ENCODE results near the gene CDNF.
"Not testable (repeated sequence)": the region's sequence is repeated elsewhere in the genome, so short reads cannot be mapped to it uniquely, and the experiment has no call there.

CDNF gene

GRCh38 chr10:14838582-14839304 lies 906 bp upstream of the CDNF start:
- peak; percentile 7 for DNase-seq (ENCODE audit: low read depth)

DNA sequence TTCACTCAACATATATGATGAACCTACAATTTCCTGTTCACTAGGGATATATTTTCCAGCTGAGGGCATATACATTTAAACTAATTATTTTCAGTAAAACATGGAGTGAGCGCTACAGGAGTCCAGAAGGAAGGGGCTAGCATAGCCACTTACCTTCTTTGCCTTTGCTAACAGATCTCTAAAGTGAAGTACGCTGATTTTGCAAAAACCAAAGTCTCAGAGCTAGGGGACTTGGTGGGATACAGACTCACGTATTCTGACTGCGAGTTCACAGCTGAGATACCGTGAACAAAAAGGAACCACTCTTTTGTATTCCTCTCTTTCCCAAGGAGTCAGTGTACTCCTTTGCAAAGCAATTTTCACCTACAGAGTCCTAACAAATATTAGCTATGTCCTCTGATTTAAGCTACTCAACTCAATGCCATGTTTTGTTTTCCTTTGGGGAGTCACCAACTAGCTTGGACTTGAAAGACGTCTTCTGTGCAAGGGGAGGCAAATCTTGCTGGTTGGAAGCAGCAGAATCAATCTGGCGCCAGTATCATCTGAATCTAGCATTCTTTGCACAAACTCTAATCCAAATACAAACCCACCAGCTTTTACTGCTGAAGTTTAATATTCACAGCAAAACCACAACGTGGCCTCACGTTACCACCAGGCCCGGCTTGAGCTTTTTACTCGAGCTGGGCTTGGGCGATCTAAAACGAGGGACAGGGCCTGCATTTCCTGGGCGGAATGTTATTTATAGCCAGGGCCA lies 657 bp downstream of the CDNF start:
- no peak for DNase-seq (ENCODE audit: low read depth)

GRCh38 chr10:14836208-14836607 lies 1.6 kb downstream of the CDNF start:
- no peak for DNase-seq (ENCODE audit: low read depth)

DNA sequence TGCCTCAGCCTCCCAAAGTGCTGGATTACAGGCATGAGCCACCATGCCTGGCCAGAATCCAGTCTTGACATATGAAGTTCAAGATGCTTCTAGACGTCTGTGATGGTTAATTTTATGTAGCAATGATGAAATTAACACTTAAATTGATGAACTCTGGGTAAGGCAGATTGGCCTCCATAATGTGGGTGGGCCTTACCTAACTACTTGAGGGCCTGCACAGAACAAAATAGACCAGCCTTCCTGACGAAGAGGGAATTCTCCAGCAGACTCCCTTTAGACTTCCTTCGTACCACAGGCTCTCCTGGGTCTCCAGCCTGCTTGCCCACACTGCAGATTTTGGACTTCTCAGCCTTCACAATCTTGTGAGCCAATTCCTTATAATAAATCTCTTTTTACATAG lies 4.7 kb downstream of the CDNF start:
- no peak for DNase-seq (ENCODE audit: low read depth)

GRCh38 chr10:14826076-14826829 lies 11.6 kb downstream of the CDNF start:
- DNase-seq (ENCODE audit: low read depth): no peak

GRCh38 chr10:14823966-14824365 lies 13.9 kb downstream of the CDNF start:
- no peak for DNase-seq (ENCODE audit: low read depth)

DNA sequence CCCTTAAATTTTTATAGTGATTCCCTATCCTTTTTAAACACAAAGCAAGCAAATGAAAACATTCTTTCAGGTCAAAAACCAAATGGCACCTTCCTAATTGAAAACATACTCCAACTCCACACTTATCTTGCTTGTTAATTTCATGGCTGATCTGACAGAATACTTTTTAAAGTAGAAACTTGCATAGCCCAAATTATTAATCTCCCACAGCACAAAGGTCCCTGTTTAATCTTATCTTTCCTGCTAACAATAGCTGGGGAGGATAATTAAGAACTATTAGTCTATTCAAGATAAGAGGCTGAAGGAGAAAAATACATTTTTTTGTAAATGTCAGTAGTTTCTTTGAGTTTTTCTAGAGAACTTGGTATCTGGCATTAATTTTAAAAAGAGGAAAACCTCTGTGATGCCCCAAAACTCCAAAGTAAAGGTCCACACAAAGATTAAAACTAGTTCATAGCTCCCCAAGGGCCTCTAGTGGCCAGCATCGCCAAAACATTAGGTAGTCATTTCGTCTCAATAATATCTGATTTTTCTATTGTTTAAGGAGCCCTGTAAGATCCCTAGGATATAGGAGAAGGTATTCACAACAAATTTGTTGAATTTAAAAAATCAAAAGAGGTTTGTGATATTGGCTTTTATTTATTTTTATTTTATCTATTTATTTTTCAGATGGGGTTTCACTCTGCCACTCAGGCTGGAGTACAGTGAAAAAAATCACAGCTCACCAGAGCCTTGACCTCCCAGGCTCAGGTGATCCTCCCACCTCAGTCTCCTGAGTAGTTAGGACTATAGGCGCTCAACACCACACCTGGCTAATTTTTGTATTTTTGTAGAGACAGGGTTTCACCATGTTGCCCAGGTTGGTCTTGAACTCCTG lies 14.7 kb downstream of the CDNF start:
- DNase-seq (ENCODE audit: low read depth): peak; percentile 42

GRCh38 chr10:14821635-14822375 lies 16.0 kb downstream of the CDNF start:
- no peak for DNase-seq (ENCODE audit: low read depth)

- no peak for DNase-seq (ENCODE audit: low read depth)
These were observed 17.1 kb downstream of the CDNF start for GRCh38 chr10:14820775-14821154.

- peak; percentile 90 for DNase-seq (ENCODE audit: low read depth)
These were observed 17.6 kb downstream of the CDNF start for GRCh38 chr10:14820010-14820774.

- not testable (repeated sequence) for DNase-seq (ENCODE audit: low read depth)
These were observed 21.1 kb downstream of the CDNF start for GRCh38 chr10:14816717-14817116.

GRCh38 chr10:14815681-14816080 lies 22.2 kb downstream of the CDNF start:
- DNase-seq (ENCODE audit: low read depth): no peak

DNA sequence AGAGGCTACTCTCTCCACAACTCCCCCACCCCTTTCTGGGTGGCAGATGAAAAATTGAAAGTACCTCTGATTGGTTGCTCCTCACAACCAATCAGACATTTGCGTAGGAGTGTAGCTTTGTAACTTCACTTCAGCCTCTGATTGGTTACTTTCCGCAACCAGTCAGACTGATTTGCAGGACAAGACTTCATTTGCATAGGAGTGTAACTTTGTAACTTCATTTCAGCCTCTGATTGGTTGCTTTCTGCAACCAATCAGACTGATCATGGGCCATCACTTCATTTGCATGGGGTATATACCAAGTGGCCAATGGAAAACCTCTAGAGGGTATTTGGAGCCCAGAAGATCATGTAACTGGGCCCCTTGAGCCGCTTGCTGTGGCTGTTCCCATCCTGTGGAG lies 25.6 kb downstream of the CDNF start:
- peak; percentile 43 for DNase-seq (ENCODE audit: low read depth)

DNA sequence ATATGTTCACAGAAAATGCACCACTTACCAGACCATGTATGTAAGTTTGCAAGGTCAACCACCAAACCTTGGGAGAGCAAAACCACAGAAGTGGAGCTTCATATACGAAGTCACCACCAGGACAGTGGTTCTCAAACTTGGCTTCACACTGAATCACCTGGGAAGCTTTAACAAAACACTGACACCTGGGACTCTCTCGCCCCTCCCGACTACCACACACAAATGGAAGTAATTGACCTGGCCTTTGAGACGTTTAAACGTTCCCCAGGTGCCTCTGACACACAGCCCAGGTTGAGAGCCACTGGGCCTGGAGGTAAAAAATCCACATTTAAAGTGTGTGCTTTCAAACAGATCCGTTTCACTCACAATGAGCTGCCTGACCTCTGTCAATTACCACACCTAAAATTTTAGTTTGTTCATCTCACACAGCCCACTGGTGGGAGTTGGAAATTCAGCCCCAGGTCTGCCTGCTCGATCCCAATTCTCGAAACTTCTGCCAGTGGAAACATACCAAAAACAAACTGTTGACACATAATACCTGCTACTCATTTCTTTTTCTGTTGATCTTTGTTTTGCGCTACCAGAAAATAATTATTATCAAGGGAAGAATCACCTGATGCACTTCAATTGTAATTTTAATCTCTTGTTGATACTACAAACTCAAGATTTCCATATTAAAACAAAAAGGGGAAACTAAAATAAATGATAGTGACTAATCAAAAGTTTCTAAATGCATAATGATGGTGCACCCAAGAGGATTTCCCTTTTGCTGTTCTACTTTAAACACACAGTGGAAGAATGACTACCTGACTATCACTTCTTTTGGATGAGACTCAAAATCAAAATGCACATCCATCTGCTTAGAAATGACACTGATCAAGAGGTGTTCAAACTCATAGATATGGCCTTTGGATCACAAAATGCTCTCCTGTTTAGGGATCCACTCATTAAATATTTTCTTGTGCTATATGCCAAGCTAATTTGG lies 26.6 kb downstream of the CDNF start:
- no peak for DNase-seq (ENCODE audit: low read depth)

DNA sequence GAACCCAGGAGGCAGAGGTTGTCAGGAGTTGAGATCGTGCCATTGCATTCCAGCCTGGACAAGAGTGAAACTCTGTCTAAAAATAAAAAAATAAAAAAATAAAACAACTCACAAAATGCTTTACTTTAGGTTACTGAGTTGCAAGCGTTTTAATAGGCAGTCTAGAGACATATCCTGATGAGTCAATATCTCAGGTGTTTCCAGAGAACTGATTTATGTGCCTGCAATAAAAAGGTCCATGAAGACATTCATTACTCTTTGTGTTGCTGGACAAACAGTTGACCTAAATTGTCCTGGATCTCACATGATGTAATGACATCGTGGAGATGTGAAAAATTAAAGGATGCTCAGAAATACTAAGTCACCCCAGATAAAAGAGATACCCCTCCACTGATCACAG lies 31.5 kb downstream of the CDNF start:
- DNase-seq (ENCODE audit: low read depth): no peak

GRCh38 chr10:14803827-14804226 lies 34.0 kb downstream of the CDNF start:
- no peak for DNase-seq (ENCODE audit: low read depth)

DNA sequence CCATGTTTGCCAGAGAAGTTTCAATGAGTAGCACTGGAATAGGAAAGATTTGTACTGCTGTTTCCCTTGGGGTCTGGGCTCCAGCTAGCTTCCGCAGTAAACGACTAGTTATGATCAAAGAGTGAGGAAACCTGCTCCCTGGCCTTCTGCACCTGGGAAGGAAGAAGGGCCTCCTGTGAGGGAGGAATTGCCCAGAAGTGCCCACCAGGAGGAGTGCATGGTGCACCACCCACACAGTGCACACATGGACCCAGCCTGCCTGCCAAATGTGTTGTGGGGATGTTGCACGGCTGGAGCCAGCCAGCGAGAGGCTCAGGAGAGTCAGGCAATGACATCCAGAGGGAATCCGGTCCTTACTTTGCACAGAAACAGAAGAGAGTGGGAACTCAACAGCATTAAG lies 36.1 kb downstream of the CDNF start:
- DNase-seq (ENCODE audit: low read depth): no peak

GRCh38 chr10:14800397-14800796 lies 37.4 kb downstream of the CDNF start:
- DNase-seq (ENCODE audit: low read depth): no peak

GRCh38 chr10:14798636-14799035 lies 39.2 kb downstream of the CDNF start:
- DNase-seq (ENCODE audit: low read depth): no peak

All from fibroblast of gingiva (primary cell).